HepG2 (cell line): ENCODE data around the gene SNX24. TPM values are rescaled to one million over a fixed set of nuclear protein-coding genes. Genes with fewer than 3 reads are reported as not detected.

ENCODE experiments used
- ATAC-seq: fragments of 200-7000 bp; cut with Tn5 transposase; 3 replicates; pipeline ENCODE4 v1.9.1; 2020; ENCODE audit warnings: mild to moderate bottlenecking, moderate library complexity
- BruUV-seq: library from RNA; stranded (reverse); fragments of 400-500 nt; replicated peaks from 2 replicates; lab custom pipeline; 2021; lab: Mats Ljungman, UMichigan
- CTCF ChIA-PET: fragments of 300-600 bp; formaldehyde crosslinking; extraction: SDS; loops from one replicate; lab custom pipeline; 2021; ENCODE audit warnings: low total read pairs, inconsistent platforms, low intra/inter-chr PET ratio; lab: Yijun Ruan, JAX
- POLR2A ChIA-PET: fragments of 350-600 bp; sonication (Branson Sonifier 250); formaldehyde crosslinking; loops from one replicate; lab custom pipeline; 2020; ENCODE audit warnings: antibody characterized with exemption, inconsistent platforms; lab: Yijun Ruan, JAX
- DNase-seq: peaks from one replicate; pipeline ENCODE4 v3.0.0-alpha.2; 2015; ENCODE audit warnings: low spot score
- FAIRE-seq: peaks from 3 replicates; lab custom pipeline; 2011; peaks lifted over from hg19 to GRCh38; lab: Jason Lieb, UNC
- H2AFZ ChIP-seq: one replicate; pipeline ENCODE4 v1.6.1; 2011; ENCODE audit warnings: low read length, inconsistent platforms
- H3K27ac ChIP-seq: fragments of 300-600 bp; 3 replicates; pipeline ENCODE4 v1.8.0; 2011; ENCODE audit warnings: mixed run types, mild to moderate bottlenecking, mixed read lengths, low read length, inconsistent platforms; ENCODE audit not compliant: insufficient read depth; ENCODE audit errors: extremely low read length
- H3K27me3 ChIP-seq, 2 experiments: fragments of 200-600 bp in 1 of 2; 2 replicates in 1 of 2; 3 replicates in 1 of 2; pipeline versions ENCODE4 v1.6.0 to v1.8.0; 2011; ENCODE audit warnings: low read length in 2 of 2, mild to moderate bottlenecking in 2 of 2, moderate library complexity in 2 of 2, inconsistent platforms in 1 of 2; ENCODE audit not compliant: insufficient read depth in 2 of 2, control insufficient read depth in 1 of 2
- H3K36me3 ChIP-seq, 2 experiments: fragments of 200-600 bp in 1 of 2; replicated peaks in 1 of 2; 2 replicates in 1 of 2; 3 replicates in 1 of 2; pipeline versions ENCODE4 v1.5.1 to v1.8.0; 2011; ENCODE audit warnings: low read length in 2 of 2, inconsistent platforms in 1 of 2; ENCODE audit not compliant: insufficient read depth in 2 of 2, control insufficient read depth in 1 of 2
- H3K4me1 ChIP-seq: 2 replicates; pipeline ENCODE4 v1.5.1; 2012; ENCODE audit warnings: low read length, inconsistent platforms; ENCODE audit not compliant: insufficient read depth
- H3K4me2 ChIP-seq: 2 replicates; pipeline ENCODE4 v1.6.0; 2011; ENCODE audit warnings: low read depth, low read length, inconsistent platforms
- H3K4me3 ChIP-seq, 3 experiments: fragments of 200-600 bp in 1 of 3; sonication (generic), shearing (Covaris generic) in 1 of 3; replicated peaks in 1 of 3; 2 replicates each; pipeline ENCODE4 v1.5.1; 2011 to 2016; ENCODE audit warnings: low read length in 3 of 3, inconsistent platforms in 2 of 3, low read depth in 2 of 3, mild to moderate bottlenecking in 2 of 3, control low read depth in 1 of 3, mixed read lengths in 1 of 3; ENCODE audit not compliant: insufficient read depth in 1 of 3
- H3K79me2 ChIP-seq: one replicate; pipeline ENCODE4 v1.6.1; 2011; ENCODE audit warnings: low read length, inconsistent platforms; ENCODE audit not compliant: insufficient read depth
- H3K9ac ChIP-seq: 2 replicates; pipeline ENCODE4 v1.6.0; 2011; ENCODE audit warnings: mild to moderate bottlenecking, low read depth, low read length, inconsistent platforms; ENCODE audit not compliant: insufficient read depth
- H3K9me3 ChIP-seq: 2 replicates; pipeline ENCODE4 v1.5.1; 2012; ENCODE audit warnings: mild to moderate bottlenecking, low read length
- H4K20me1 ChIP-seq: 2 replicates; pipeline ENCODE4 v1.6.0; 2011; ENCODE audit warnings: inconsistent platforms, mild to moderate bottlenecking, low read length, moderate library complexity; ENCODE audit not compliant: insufficient read depth
- ETV6 ChIP-seq: sonication (generic); formaldehyde crosslinking; conservative IDR thresholded peaks from 2 replicates; pipeline ENCODE4 v1.4.0; 2020; ENCODE audit warnings: missing genetic modification reagents
- ISL2 ChIP-seq: sonication (generic); formaldehyde crosslinking; IDR thresholded peaks from 2 replicates; pipeline ENCODE4 v1.5.0; 2020; ENCODE audit warnings: missing genetic modification reagents
- JARID2 ChIP-seq: sonication (generic); formaldehyde crosslinking; IDR thresholded peaks from 2 replicates; pipeline ENCODE4 v1.8.1; 2023; ENCODE audit warnings: missing genetic modification reagents, inconsistent platforms; ENCODE audit not compliant: insufficient replicate concordance
- KLF13 ChIP-seq: sonication (generic); formaldehyde crosslinking; IDR thresholded peaks from 2 replicates; pipeline ENCODE4 v1.4.0; 2020; ENCODE audit warnings: mild to moderate bottlenecking, missing genetic modification reagents
- SNAI1 ChIP-seq: sonication (generic); formaldehyde crosslinking; IDR thresholded peaks from 2 replicates; pipeline ENCODE4 v1.5.0; 2020; ENCODE audit warnings: mild to moderate bottlenecking, missing genetic modification reagents, borderline replicate concordance
- THAP9 ChIP-seq: sonication (generic); formaldehyde crosslinking; IDR thresholded peaks from 2 replicates; pipeline ENCODE4; 2020; ENCODE audit warnings: missing genetic modification reagents, mild to moderate bottlenecking, borderline replicate concordance
- TRIM22 ChIP-seq: fragments of 450-650 bp; IDR thresholded peaks from 2 replicates; pipeline ENCODE4 v1.6.1; 2017
- ZNF331 ChIP-seq: sonication (generic); formaldehyde crosslinking; IDR thresholded peaks from 2 replicates; pipeline ENCODE4 v1.4.0; 2020; ENCODE audit warnings: missing genetic modification reagents
- ZNF570 ChIP-seq: sonication (generic); formaldehyde crosslinking; IDR thresholded peaks from 2 replicates; pipeline ENCODE4 v1.4.0; 2020; ENCODE audit warnings: mild to moderate bottlenecking, missing genetic modification reagents, borderline replicate concordance
- ZNF670 ChIP-seq: sonication (generic); formaldehyde crosslinking; IDR thresholded peaks from 2 replicates; pipeline ENCODE4 v1.8.0; 2022; ENCODE audit warnings: mild to moderate bottlenecking, missing genetic modification reagents, borderline replicate concordance
- ZNF713 ChIP-seq: sonication (generic); formaldehyde crosslinking; IDR thresholded peaks from 2 replicates; pipeline ENCODE4 v1.4.0; 2020; ENCODE audit warnings: mild to moderate bottlenecking, missing genetic modification reagents
- ZNF83 ChIP-seq: sonication (generic); formaldehyde crosslinking; IDR thresholded peaks from 2 replicates; pipeline ENCODE4 v1.4.0; 2020; ENCODE audit warnings: missing genetic modification reagents, mild to moderate bottlenecking, borderline replicate concordance
- ZNF883 ChIP-seq: sonication (generic); formaldehyde crosslinking; IDR thresholded peaks from 2 replicates; pipeline ENCODE4 v1.5.1; 2020; ENCODE audit warnings: mild to moderate bottlenecking, missing genetic modification reagents; ENCODE audit errors: not compliant biosample characterization
- WGBS: methylation state at CpG from one replicate; pipeline ENCODE4 v1.1.6; 2017; ENCODE audit warnings: low lambda C conversion rate; 5-methylcytosine and 5-hydroxymethylcytosine counted together
- in situ Hi-C: cut with HindIII; loops from 2 replicates; pipeline ENCODE4 v1.10.0; 2017; ENCODE audit warnings: low pct_unique_long_range_greater_than_20kb; ENCODE audit not compliant: extremely low pct_ligation_motif_present
- intact Hi-C: fragments of 100-400 bp; cut with micrococcal nuclease; formaldehyde crosslinking; loops from one replicate; pipeline ENCODE4 v1.10.0; 2022; ENCODE audit not compliant: unreplicated experiment
- polyA plus RNA-seq, 8 experiments: library from polyadenylated mRNA; depleted of rRNA in 3 of 8; stranded (reverse) in 7 of 8; unstranded in 1 of 8; fragments of >200 nt; fragmentation: Illumina TruSeq in 4 of 8; extraction: Trizol in 4 of 8; gene quantifications; 2 replicates each; pipeline versions ENCODE4 v1.2.1 to v1.2.3, GENCODE V29; 2011 to 2016; ENCODE audit warnings: low read depth in 4 of 8, missing spikeins in 1 of 8, mixed read lengths in 1 of 8; ENCODE audit not compliant: insufficient read depth in 1 of 8
- total RNA-seq, 5 experiments: library from RNA; depleted of rRNA; stranded (reverse); fragments of >200 nt; fragmentation: Illumina TruSeq; extraction: Trizol; gene quantifications; 2 replicates each; pipeline ENCODE4 v1.2.3, GENCODE V29; 2016; ENCODE audit warnings: low read depth in 1 of 5
- TF ChIP-seq, protein P1 (sequence below): sonication (generic); formaldehyde crosslinking; IDR thresholded peaks from 2 replicates; pipeline ENCODE4 v1.5.0; 2020; ENCODE audit warnings: missing genetic modification reagents
- TF ChIP-seq, protein P2 (sequence below): IDR thresholded peaks from 2 replicates; pipeline ENCODE4 v1.6.1; 2016; ENCODE audit warnings: missing compliant biosample characterization, missing genetic modification reagents, borderline replicate concordance

The SNX24 gene
- total and polyA plus RNA-seq, 2 of the 13 experiments (the other 11 are each of a cell fraction or from before 2014, with no cell fraction given), result 7.2 to 23.7 TPM

DNA sequence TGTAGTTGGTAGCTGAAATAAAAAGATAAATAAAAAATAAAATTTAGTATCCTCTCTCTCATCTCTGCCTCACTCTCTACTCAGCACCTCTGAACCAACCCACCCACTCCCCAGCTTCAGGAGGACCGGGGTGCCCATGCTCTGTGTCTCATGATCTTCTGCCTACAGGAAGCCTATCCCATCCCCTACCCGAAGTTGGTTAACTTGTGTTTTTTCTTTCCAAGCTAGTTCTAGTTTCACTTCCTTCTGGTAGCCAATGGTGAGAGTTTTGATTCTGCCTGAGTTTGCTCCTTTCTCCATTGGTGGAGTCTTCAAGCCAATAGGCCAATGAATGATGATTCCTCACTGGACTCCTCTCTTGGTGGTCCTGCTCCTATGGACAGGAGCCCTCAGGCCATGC, 32.1 kb downstream of the SNX24 start:
- no peak for ATAC-seq
- TF ChIP-seq ZNF883 (CRISPR knock-in tag) (no peak), KLF13 (CRISPR knock-in tag) (no peak), ZNF570 (CRISPR knock-in tag) (no peak), SNAI1 (CRISPR knock-in tag) (no peak), ZNF670 (CRISPR knock-in tag) (no peak), ZNF83 (no peak), ZNF331 (CRISPR knock-in tag) (no peak), ZNF713 (CRISPR knock-in tag) (no peak), ISL2 (CRISPR knock-in tag) (no peak), THAP9 (no peak), ETV6 (CRISPR knock-in tag) (no peak), TRIM22 (no peak), JARID2 (CRISPR knock-in tag) (no peak)
- TF ChIP-seq, protein P1, sequence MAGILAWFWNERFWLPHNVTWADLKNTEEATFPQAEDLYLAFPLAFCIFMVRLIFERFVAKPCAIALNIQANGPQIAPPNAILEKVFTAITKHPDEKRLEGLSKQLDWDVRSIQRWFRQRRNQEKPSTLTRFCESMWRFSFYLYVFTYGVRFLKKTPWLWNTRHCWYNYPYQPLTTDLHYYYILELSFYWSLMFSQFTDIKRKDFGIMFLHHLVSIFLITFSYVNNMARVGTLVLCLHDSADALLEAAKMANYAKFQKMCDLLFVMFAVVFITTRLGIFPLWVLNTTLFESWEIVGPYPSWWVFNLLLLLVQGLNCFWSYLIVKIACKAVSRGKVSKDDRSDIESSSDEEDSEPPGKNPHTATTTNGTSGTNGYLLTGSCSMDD (CRISPR knock-in tag), result no peak
- TF ChIP-seq, protein P2, sequence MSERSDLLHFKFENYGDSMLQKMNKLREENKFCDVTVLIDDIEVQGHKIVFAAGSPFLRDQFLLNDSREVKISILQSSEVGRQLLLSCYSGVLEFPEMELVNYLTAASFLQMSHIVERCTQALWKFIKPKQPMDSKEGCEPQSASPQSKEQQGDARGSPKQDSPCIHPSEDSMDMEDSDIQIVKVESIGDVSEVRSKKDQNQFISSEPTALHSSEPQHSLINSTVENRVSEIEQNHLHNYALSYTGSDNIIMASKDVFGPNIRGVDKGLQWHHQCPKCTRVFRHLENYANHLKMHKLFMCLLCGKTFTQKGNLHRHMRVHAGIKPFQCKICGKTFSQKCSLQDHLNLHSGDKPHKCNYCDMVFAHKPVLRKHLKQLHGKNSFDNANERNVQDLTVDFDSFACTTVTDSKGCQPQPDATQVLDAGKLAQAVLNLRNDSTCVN (CRISPR knock-in tag), result no peak

More for the DNA sequence above, 32.1 kb downstream of the SNX24 start:
- Histone ChIP-seq H3K9ac (no peak overlapping the region), H4K20me1 (no peaks in the 10 kb centered on the region; the same call in 1 of the 2 replicates), H3K36me3 (no peaks in the 10 kb centered on the region), H3K4me2 (no peak overlapping the region), H3K4me3 (no peak overlapping the region), H2AFZ (no peak overlapping the region), H3K9me3 (no peaks in the 10 kb centered on the region), H3K27ac (no peak overlapping the region), H3K79me2 (no peaks in the 10 kb centered on the region), H3K4me1 (no peaks in the 10 kb centered on the region), H3K27me3 (no peaks in the 10 kb centered on the region)
- in situ Hi-C loops, result no loop called here
- FAIRE-seq (no peak), DNase-seq (no peak)
- CTCF ChIA-PET, result no interaction called here
- intact Hi-C loops, result no loop called here
- POLR2A ChIA-PET, result no interaction called here
- WGBS, result 93% methylated on average over 2 of the region's 2 CpGs
- BruUV-seq, result no TSS peak
